Sigmoid colon (tissue), 7 donors: ENCODE data around the gene GTSF1L. TPM values are rescaled to one million over a fixed set of nuclear protein-coding genes. Genes with fewer than 3 reads are reported as not detected.

ENCODE experiments used
- DNase-seq: peaks from one replicate; pipeline ENCODE4 v3.0.0-alpha.2; 2019
- H3K27ac ChIP-seq, 4 donors: fragments of 200-600 bp; sonication (generic); one replicate each; pipeline ENCODE4 v1.5.1; 2016 to 2019; ENCODE audit warnings: mild to moderate bottlenecking in 1 of 4
- H3K27me3 ChIP-seq, 3 donors: fragments of 200-600 bp; sonication (generic); one replicate each; pipeline ENCODE4 v1.5.1; 2019; ENCODE audit warnings: mild to moderate bottlenecking in 1 of 3
- H3K36me3 ChIP-seq, 4 donors: fragments of 200-600 bp; sonication (generic); one replicate each; pipeline ENCODE4 v1.5.1; 2016 to 2019
- H3K4me1 ChIP-seq, 4 donors: fragments of 200-600 bp; sonication (generic); one replicate each; pipeline ENCODE4 v1.5.1; 2017 to 2019
- H3K4me3 ChIP-seq, 4 donors: fragments of 200-600 bp; sonication (generic); one replicate each; pipeline ENCODE4 v1.5.1; 2017 to 2019; ENCODE audit warnings: mild to moderate bottlenecking in 2 of 4, moderate library complexity in 1 of 4
- H3K9me3 ChIP-seq, 4 donors: fragments of 200-600 bp in 3 of 4; sonication (generic) in 3 of 4; one replicate each; pipeline versions ENCODE4 v1.5.1 to v1.6.1; 2013 to 2019
- EP300 ChIP-seq, 4 donors: sonication (generic); formaldehyde crosslinking; IDR thresholded peaks; one replicate each; pipeline ENCODE4 v1.6.1; 2017; ENCODE audit warnings: antibody characterized with exemption in 4 of 4
- POLR2A ChIP-seq, 2 donors: fragments of 450-650 bp; IDR thresholded peaks; one replicate each; pipeline ENCODE4 v1.6.1; 2016; ENCODE audit warnings: antibody characterized with exemption in 2 of 2, mild to moderate bottlenecking in 2 of 2, moderate library complexity in 2 of 2
- POLR2AphosphoS5 ChIP-seq, 4 donors: sonication (generic); formaldehyde crosslinking; IDR thresholded peaks; one replicate each; pipeline ENCODE4 v1.6.1; 2017; ENCODE audit warnings: antibody characterized with exemption in 4 of 4
- WGBS, 2 donors: extraction: QIAGEN DNeasy Blood & Tissue Kit; methylation state at CpG; one replicate each; pipeline ENCODE4 v1.1.7; 2013; 5-methylcytosine and 5-hydroxymethylcytosine counted together
- intact Hi-C: fragments of 100-400 bp; cut with DNase I; formaldehyde crosslinking; loops from one replicate; pipeline ENCODE4 v1.15.1; 2023
- polyA plus RNA-seq, 3 donors: library from polyadenylated mRNA; stranded (reverse); fragments of 200-250 nt; gene quantifications; one replicate each; pipeline ENCODE4 v1.2.3, GENCODE V29; 2013
- total RNA-seq, 4 donors: library from RNA; depleted of rRNA; stranded (reverse); fragments of >200 nt; gene quantifications; one replicate each; pipeline ENCODE4 v1.1.0, GENCODE V29; 2016
- TF ChIP-seq, protein P1 (sequence below), 4 experiments: fragments of 450-650 bp in 3 of 4; fragments of 200-600 bp in 1 of 4; IDR thresholded peaks; one replicate each; pipeline ENCODE4 v1.5.1; 2016 to 2019; ENCODE audit warnings: antibody characterized with exemption in 4 of 4, mild to moderate bottlenecking in 3 of 4, moderate library complexity in 2 of 4
- donor health status: healthy with polysubstance abuse.
- donor health status: Bipolar disorder and iron deficiency.
- donor health status: healthy.

The GTSF1L gene
- total and polyA plus RNA-seq, 7 donors, result 0.17 TPM; not detected in 6

DNA sequence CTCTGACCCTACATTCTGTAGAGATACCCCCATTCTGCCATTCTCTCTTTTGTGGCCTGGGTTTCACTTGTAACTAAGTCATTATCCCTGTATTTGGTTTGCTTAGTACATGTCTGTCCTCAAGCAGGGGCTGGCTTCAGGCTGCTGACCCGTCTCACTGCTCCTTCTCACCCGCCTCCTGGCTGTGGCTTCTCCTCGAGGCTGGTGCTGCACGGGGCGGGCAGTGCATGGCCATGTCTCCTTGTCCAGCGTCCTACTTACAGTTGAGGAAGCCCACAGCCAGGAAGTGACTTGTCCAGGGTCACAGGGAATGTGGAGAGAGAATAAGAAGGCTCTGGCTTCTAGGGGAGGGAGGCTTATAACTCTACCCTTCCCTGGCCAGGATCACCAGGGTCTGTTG is 11.3 kb downstream of the GTSF1L start:
- no peak for DNase-seq
- TF ChIP-seq POLR2A (IDR thresholded peaks at IDR 0.05) (no peak), EP300 (IDR thresholded peaks at IDR 0.05) (no peak), POLR2AphosphoS5 (IDR thresholded peaks at IDR 0.05) (no peak)
- TF ChIP-seq, protein P1, sequence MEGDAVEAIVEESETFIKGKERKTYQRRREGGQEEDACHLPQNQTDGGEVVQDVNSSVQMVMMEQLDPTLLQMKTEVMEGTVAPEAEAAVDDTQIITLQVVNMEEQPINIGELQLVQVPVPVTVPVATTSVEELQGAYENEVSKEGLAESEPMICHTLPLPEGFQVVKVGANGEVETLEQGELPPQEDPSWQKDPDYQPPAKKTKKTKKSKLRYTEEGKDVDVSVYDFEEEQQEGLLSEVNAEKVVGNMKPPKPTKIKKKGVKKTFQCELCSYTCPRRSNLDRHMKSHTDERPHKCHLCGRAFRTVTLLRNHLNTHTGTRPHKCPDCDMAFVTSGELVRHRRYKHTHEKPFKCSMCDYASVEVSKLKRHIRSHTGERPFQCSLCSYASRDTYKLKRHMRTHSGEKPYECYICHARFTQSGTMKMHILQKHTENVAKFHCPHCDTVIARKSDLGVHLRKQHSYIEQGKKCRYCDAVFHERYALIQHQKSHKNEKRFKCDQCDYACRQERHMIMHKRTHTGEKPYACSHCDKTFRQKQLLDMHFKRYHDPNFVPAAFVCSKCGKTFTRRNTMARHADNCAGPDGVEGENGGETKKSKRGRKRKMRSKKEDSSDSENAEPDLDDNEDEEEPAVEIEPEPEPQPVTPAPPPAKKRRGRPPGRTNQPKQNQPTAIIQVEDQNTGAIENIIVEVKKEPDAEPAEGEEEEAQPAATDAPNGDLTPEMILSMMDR (IDR thresholded peaks at IDR 0.05), result no peak
- Histone ChIP-seq H3K4me3 (no peak overlapping the region), H3K9me3 (no peaks in the 10 kb centered on the region), H3K4me1 (no peaks in the 10 kb centered on the region), H3K36me3 (no peaks in the 10 kb centered on the region), H3K27ac (no peak overlapping the region), H3K27me3 (no peaks in the 10 kb centered on the region)
- intact Hi-C loops, result no loop called here
- WGBS, 2 donors, result 96% methylated on average over 6 of the region's 6 CpGs

DNA sequence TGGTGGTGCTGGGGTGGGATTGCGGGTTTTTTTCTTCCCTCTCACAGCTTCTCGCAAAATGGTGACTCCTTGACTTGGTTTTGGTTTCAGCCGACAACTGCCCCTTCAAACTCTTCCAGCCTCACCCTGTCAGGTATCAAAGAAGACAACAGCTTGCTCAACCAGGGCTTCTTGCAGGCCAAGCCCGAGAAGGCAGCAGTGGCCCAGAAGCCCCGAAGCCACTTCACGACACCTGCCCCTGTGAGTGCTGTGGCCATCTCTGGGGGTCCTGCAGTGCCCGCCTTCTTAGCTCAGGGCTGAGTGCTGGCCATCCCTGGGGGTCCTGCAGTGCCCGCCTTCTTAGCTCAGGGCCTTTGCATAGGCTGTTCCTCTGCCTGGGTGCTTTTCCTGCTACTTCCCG is 11.8 kb downstream of the GTSF1L start:
- DNase-seq, result no peak
- Histone ChIP-seq H3K27me3 (no peaks in the 10 kb centered on the region), H3K4me3 (no peak overlapping the region), H3K36me3 (no peaks in the 10 kb centered on the region), H3K27ac (no peak overlapping the region), H3K9me3 (no peaks in the 10 kb centered on the region), H3K4me1 (no peaks in the 10 kb centered on the region)
- intact Hi-C loops, result no loop called here
- WGBS, 2 donors, result 96% methylated on average over 9 of the region's 9 CpGs
- TF ChIP-seq POLR2A (IDR thresholded peaks at IDR 0.05) (no peak), POLR2AphosphoS5 (IDR thresholded peaks at IDR 0.05) (no peak), EP300 (IDR thresholded peaks at IDR 0.05) (no peak)
- TF ChIP-seq, protein P1 (IDR thresholded peaks at IDR 0.05), result no peak

DNA sequence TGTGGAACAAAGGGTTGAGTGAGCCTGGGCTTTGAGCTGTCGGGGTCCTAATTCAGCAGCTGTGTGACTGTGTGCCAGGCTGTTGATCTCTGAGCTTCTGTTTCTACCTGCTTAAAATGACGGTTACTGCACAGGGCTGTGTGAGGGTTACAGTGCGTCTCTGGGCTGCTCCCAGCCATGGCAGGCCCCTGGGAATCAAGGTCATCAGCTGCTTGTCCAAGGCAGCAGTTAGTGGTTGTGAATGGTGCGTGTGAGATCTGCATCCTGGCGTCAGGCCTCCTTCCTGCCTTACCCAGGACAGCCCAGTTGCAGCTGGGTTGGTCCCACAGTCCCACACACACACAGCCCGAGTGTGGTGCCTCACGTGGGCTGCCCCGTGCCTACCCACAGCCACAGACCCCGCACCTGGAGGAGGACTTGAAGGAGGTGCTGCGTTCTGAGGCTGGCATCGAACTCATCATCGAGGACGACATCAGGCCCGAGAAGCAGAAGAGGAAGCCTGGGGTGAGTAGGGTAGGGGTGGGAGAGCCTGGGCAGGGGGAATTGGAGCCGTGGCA is 15.6 kb downstream of the GTSF1L start:
- DNase-seq, result no peak

DNA sequence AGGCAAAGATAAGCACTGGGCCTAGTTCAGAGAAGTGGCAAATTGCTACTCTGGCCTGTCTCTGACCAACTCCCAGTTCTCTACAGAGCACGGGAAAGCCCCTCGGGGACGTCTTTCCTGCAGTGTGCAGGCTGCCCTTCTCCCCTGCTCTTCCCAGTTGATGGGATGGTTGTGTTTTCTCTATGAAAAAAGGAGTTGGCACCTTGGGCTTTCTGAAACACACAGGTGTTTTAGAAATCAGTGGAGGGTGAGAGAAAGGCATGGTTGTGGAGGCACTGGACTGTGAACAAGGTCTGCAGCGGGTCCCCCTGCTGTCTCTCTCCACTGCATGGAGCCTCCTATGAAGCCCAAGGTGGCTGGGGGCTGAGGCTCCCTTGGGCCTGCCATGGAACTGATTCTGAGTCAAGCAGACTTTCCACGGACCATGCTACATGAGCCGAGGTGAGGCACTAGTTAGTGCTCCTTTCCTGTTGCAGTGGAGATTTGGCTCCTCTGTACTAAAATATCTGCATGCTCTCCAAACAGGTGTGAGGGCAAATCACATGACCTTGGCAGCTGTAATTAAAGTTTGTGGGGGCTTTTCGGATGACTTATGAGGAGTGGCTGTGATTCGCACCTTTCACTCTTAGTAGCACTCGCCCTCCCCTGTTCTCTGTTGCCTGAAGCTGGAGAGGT is 16.3 kb downstream of the GTSF1L start:
- intact Hi-C loops, result no loop called here
- no peaks in the 10 kb centered on the region for H3K9me3 ChIP-seq

More for the DNA sequence above, 15.6 kb downstream of the GTSF1L start:
- intact Hi-C loops, result no loop called here
- Histone ChIP-seq H3K36me3 (no peaks in the 10 kb centered on the region), H3K27ac (no peak overlapping the region), H3K4me3 (no peak overlapping the region), H3K9me3 (no peaks in the 10 kb centered on the region), H3K4me1 (no peaks in the 10 kb centered on the region), H3K27me3 (no peaks in the 10 kb centered on the region)
- TF ChIP-seq POLR2AphosphoS5 (IDR thresholded peaks at IDR 0.05), result no peak
- no peak for TF ChIP-seq POLR2A (IDR thresholded peaks at IDR 0.05)
- TF ChIP-seq, protein P1 (IDR thresholded peaks at IDR 0.05), result no peak
- no peak for TF ChIP-seq EP300 (IDR thresholded peaks at IDR 0.05)
- 85 to 93% methylated on average over 15 of the region's 15 CpGs for WGBS, 2 donors

More for the DNA sequence above, 16.3 kb downstream of the GTSF1L start:
- no peak for DNase-seq
- no peak overlapping the region for H3K4me3 ChIP-seq
- no peaks in the 10 kb centered on the region for H3K4me1 ChIP-seq
- no peak overlapping the region for H3K27ac ChIP-seq
- no peaks in the 10 kb centered on the region for H3K36me3 ChIP-seq
- TF ChIP-seq, protein P1 (IDR thresholded peaks at IDR 0.05), result no peak
- no peak for TF ChIP-seq EP300 (IDR thresholded peaks at IDR 0.05)
- TF ChIP-seq POLR2AphosphoS5 (IDR thresholded peaks at IDR 0.05), result no peak
- no peak for TF ChIP-seq POLR2A (IDR thresholded peaks at IDR 0.05)
- WGBS, 2 donors, result 82 to 91% methylated on average over 9 of the region's 9 CpGs
- H3K27me3 ChIP-seq, result no peaks in the 10 kb centered on the region
